ENCODE data around the gene TFF3.

DNA sequence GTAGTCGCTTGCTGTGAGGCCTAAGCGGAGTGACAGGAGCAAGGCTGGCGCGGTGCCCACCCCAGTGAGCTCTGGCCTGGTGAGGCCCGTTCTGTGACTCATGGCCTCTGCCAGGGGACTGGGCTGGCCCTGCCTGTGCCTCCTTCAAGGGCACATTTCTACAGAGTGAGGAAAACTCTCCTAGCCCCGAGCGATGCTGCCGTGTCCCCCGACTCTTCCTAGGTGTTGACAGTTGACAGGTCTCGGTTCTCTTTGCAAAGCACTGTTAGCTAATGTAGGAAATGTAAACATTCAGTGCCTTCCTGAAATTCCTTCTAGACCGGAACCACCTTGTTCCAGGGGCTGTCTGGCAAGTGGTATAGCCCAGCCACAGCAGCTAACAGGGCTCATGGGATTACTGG, 52.4 kb downstream of the TFF3 start:
- TF ChIP-seq CTCF (CRISPR knock-in tag; IDR thresholded peaks at IDR 0.05): no peak
- TF ChIP-seq RAD21 (CRISPR knock-in tag; IDR thresholded peaks at IDR 0.05): no peak
- TF ChIP-seq FOSL1 (CRISPR knock-in tag; IDR thresholded peaks at IDR 0.05; ENCODE audit: borderline replicate concordance): no peak
- TF ChIP-seq, protein P1, sequence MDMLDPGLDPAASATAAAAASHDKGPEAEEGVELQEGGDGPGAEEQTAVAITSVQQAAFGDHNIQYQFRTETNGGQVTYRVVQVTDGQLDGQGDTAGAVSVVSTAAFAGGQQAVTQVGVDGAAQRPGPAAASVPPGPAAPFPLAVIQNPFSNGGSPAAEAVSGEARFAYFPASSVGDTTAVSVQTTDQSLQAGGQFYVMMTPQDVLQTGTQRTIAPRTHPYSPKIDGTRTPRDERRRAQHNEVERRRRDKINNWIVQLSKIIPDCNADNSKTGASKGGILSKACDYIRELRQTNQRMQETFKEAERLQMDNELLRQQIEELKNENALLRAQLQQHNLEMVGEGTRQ (IDR thresholded peaks at IDR 0.05; ENCODE audit: low read depth, low read length): no peak
- TF ChIP-seq, protein P1 (CRISPR knock-in tag; IDR thresholded peaks at IDR 0.05; ENCODE audit: borderline replicate concordance): no peak
- no peak for TF ChIP-seq JUND (CRISPR knock-in tag; IDR thresholded peaks at IDR 0.05)
- TF ChIP-seq RARG (CRISPR knock-in tag; IDR thresholded peaks at IDR 0.05; ENCODE audit: low read depth): no peak
- TF ChIP-seq EZH2 (conservative IDR thresholded peaks at IDR 0.05; ENCODE audit: low read depth, low read length): no peak
- no peak for TF ChIP-seq POLR2A (IDR thresholded peaks at IDR 0.05; ENCODE audit: insufficient read depth in 1 of 2, low read depth in 2 of 2, low read length in 2 of 2)
